ENCODE measurements around the gene C5. TPM values are rescaled to one million over a fixed set of nuclear protein-coding genes. Genes with fewer than 3 reads are reported as not detected.

Gene C5
- total RNA-seq, 1 experiment from 2014 or later = 0.66 TPM

GRCh38 chr9:121023064-121023463, 27.0 kb downstream of the C5 start:
- DNase-seq (ENCODE audit: low read depth, low spot score) (peak; percentile 41), ATAC-seq (peak; percentile 70)
- intact Hi-C loops (cut with micrococcal nuclease) = no loop called here
- ChIA-PET POLR2A (no interaction called here), CTCF (interaction anchor here (0.7 to 2.3 kb wide), 3 partner anchors 12 to 37 kb away, joined by 3 to 7 read pairs (median 3); no protein-coding TSS in a partner anchor), RAD21 (ENCODE audit: low non-redundant PET in 1 of 2, low total read pairs in 2 of 2, uncharacterized antibody in 2 of 2, unreplicated experiment in 2 of 2) (no interaction called here)
- H3K9me2 ChIP-seq (ENCODE audit: insufficient read depth) = no peaks in the 10 kb centered on the region
- no peak overlapping the region for H3K4me2 ChIP-seq (ENCODE audit: low read length)
- H2AFZ ChIP-seq (ENCODE audit: low read depth, low read length, poor library complexity, severe bottlenecking) = no peak overlapping the region
- no TSS peak for BruUV-seq (replicated peaks)
- H3K4me3 ChIP-seq (replicated peaks in 1 of 2; ENCODE audit: low read depth in 1 of 2, low read length in 2 of 2) = no peak overlapping the region
- H4K20me1 ChIP-seq (ENCODE audit: insufficient read depth) = no peaks in the 10 kb centered on the region
- H3K27ac ChIP-seq (ENCODE audit: low read depth, low read length) = no peak overlapping the region
- no peak overlapping the region for H3K9ac ChIP-seq (ENCODE audit: low read length)
- no peaks in the 10 kb centered on the region for H3K9me3 ChIP-seq (ENCODE audit: control insufficient read depth in 1 of 2, insufficient read depth in 1 of 2, low read depth in 1 of 2, low read length in 2 of 2)
- H3K36me3 ChIP-seq (ENCODE audit: control insufficient read depth in 1 of 2, insufficient read depth in 2 of 2, low read length in 2 of 2) = no peaks in the 10 kb centered on the region
- no peaks in the 10 kb centered on the region for H3K27me3 ChIP-seq (ENCODE audit: insufficient read depth, low read length)
- peak; percentile 55 for TF ChIP-seq RAD21 (IDR thresholded peaks at IDR 0.05; ENCODE audit: low read depth)
- no peak for TF ChIP-seq YY1 (IDR thresholded peaks at IDR 0.05; ENCODE audit: extremely low read depth, insufficient replicate concordance, low read depth, low read length)
- peak; percentile 33 to 50 (median 49); a peak in 5 of 6 replicates for TF ChIP-seq CTCF (IDR thresholded peaks at IDR 0.05 in 2 of 3, conservative IDR thresholded peaks at IDR 0.05 in 1 of 3; ENCODE audit: borderline replicate concordance in 1 of 3, insufficient read depth in 1 of 3, low read depth in 2 of 3, low read length in 2 of 3)
- H3K79me2 ChIP-seq (ENCODE audit: insufficient read depth, low read length) = no peaks in the 10 kb centered on the region
- H3K4me1 ChIP-seq (ENCODE audit: control insufficient read depth in 1 of 2, insufficient read depth in 2 of 2, low read length in 2 of 2) = peaks cover 0 to 4% of the 10 kb centered on the region in 2 experiments; a peak in 1 of 4 replicates

DNA sequence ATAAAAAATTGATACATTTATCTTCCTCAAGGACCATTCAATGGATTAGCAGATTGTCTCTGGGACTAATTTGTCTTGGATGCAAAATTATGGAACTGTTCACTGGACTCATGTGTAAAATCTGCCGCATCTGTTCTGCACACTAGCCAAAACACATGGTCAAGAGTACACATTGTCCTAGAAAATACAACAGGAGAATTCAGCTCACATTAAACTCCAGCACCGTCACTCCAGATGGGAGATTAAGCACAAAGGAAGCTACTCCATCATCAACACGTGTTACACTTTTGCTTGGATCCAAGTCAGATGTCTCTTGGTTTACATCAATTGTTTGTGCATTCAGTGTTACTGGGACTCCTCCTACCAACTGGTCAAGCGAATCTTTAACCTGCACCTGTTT, 28.8 kb downstream of the C5 start:
- H3K36me3 ChIP-seq (ENCODE audit: control insufficient read depth in 1 of 2, insufficient read depth in 2 of 2, low read length in 2 of 2) = no peaks in the 10 kb centered on the region
- no peaks in the 10 kb centered on the region for H3K9me2 ChIP-seq (ENCODE audit: insufficient read depth)
- H3K79me2 ChIP-seq (ENCODE audit: insufficient read depth, low read length) = no peaks in the 10 kb centered on the region
- BruUV-seq (replicated peaks) = no TSS peak
- no peak overlapping the region for H2AFZ ChIP-seq (ENCODE audit: low read depth, low read length, poor library complexity, severe bottlenecking)
- TF ChIP-seq EZH2phosphoT487 (IDR thresholded peaks at IDR 0.05; ENCODE audit: borderline replicate concordance) (no peak), JUND (IDR thresholded peaks at IDR 0.05) (no peak), YY1 (IDR thresholded peaks at IDR 0.05; ENCODE audit: extremely low read depth, insufficient replicate concordance, low read depth, low read length) (no peak)
- CTCF ChIA-PET = interaction anchor here (1.4 to 2.3 kb wide), 3 partner anchors 14 to 39 kb away, joined by 3 to 7 read pairs (median 4); no protein-coding TSS in a partner anchor
- H3K9ac ChIP-seq (ENCODE audit: low read length) = no peak overlapping the region
- no peaks in the 10 kb centered on the region for H3K27me3 ChIP-seq (ENCODE audit: insufficient read depth, low read length)
- H3K4me2 ChIP-seq (ENCODE audit: low read length) = no peak overlapping the region
- no peaks in the 10 kb centered on the region for H4K20me1 ChIP-seq (ENCODE audit: insufficient read depth)
- RAD21 ChIA-PET (ENCODE audit: low non-redundant PET in 1 of 2, low total read pairs in 2 of 2, uncharacterized antibody in 2 of 2, unreplicated experiment in 2 of 2) = no interaction called here
- H3K4me1 ChIP-seq (ENCODE audit: control insufficient read depth in 1 of 2, insufficient read depth in 2 of 2, low read length in 2 of 2) = peaks cover 0 to 4% of the 10 kb centered on the region in 2 experiments; a peak in 1 of 4 replicates
- ATAC-seq = no peak
- no peaks in the 10 kb centered on the region for H3K9me3 ChIP-seq (ENCODE audit: control insufficient read depth in 1 of 2, insufficient read depth in 1 of 2, low read depth in 1 of 2, low read length in 2 of 2)
- DNase-seq (ENCODE audit: low read depth, low spot score) = no peak
- intact Hi-C loops (cut with micrococcal nuclease) = no loop called here
- H3K27ac ChIP-seq (ENCODE audit: low read depth, low read length) = no peak overlapping the region
- POLR2A ChIA-PET = no interaction called here
- no peak overlapping the region for H3K4me3 ChIP-seq (replicated peaks in 1 of 2; ENCODE audit: low read depth in 1 of 2, low read length in 2 of 2)

Measured in HCT116 (cell line).